GM12878 (cell line): ENCODE measurements around the gene CASK. TPM values are rescaled to one million over a fixed set of nuclear protein-coding genes. Genes with fewer than 3 reads are reported as not detected.
A peak's percentile ranks its signal among the peaks of the same experiment; 100 is the strongest.

ENCODE experiments used
- ATAC-seq: fragments of 200-7000 bp; cut with Tn5 transposase; 3 replicates; pipeline ENCODE4 v1.9.1; 2020; ENCODE audit warnings: mild to moderate bottlenecking, moderate library complexity
- BruUV-seq: library from RNA; stranded (reverse); fragments of 400-500 nt; replicated peaks from 2 replicates; lab custom pipeline; 2021; lab: Mats Ljungman, UMichigan
- CTCF ChIA-PET: fragments of 300-600 bp; sonication (Branson Sonifier 250); formaldehyde crosslinking; extraction: SDS; loops from one replicate; lab custom pipeline; 2021; ENCODE audit warnings: inconsistent platforms; lab: Yijun Ruan, JAX
- POLR2A ChIA-PET: fragments of 350-600 bp; formaldehyde crosslinking; extraction: SDS; loops from one replicate; lab custom pipeline; 2021; ENCODE audit warnings: inconsistent platforms; lab: Charles Lee
- RAD21 ChIA-PET: fragments of 300-600 bp; sonication (Branson Sonifier 250); formaldehyde crosslinking; loops from one replicate; lab custom pipeline; 2023; ENCODE audit warnings: antibody characterized with exemption; ENCODE audit not compliant: unreplicated experiment; lab: Charles Lee
- SMC1A ChIA-PET: fragments of 300-600 bp; sonication (Branson Sonifier 250); formaldehyde crosslinking; loops from one replicate; lab custom pipeline; 2023; ENCODE audit not compliant: unreplicated experiment, uncharacterized antibody; lab: Charles Lee
- DNase-seq: peaks from one replicate; pipeline ENCODE4 v3.0.0-alpha.2; 2011; ENCODE audit warnings: low read depth, low spot score
- FAIRE-seq: peaks from 3 replicates; lab custom pipeline; 2011; peaks lifted over from hg19 to GRCh38; lab: Jason Lieb, UNC
- H2AFZ ChIP-seq: 2 replicates; pipeline ENCODE4 v1.6.0; 2011; ENCODE audit warnings: low read depth, low read length, control low read depth; ENCODE audit not compliant: control insufficient read depth
- H3K27ac ChIP-seq: 2 replicates; pipeline ENCODE4 v1.5.1; 2011; ENCODE audit warnings: control low read depth; ENCODE audit not compliant: control insufficient read depth, insufficient read depth
- H3K27me3 ChIP-seq, 2 experiments: replicated peaks in 1 of 2; 2 replicates each; pipeline versions ENCODE4 v1.6.0 to v1.6.1; 2011; ENCODE audit warnings: low read length in 1 of 2; ENCODE audit not compliant: control insufficient read depth in 2 of 2, insufficient read depth in 2 of 2
- H3K36me3 ChIP-seq, 2 experiments: 2 replicates each; pipeline ENCODE4 v1.5.1; 2011; ENCODE audit warnings: low read length in 1 of 2; ENCODE audit not compliant: control insufficient read depth in 2 of 2, insufficient read depth in 2 of 2
- H3K4me1 ChIP-seq: 2 replicates; pipeline ENCODE4 v1.6.1; 2011; ENCODE audit warnings: mild to moderate bottlenecking, low read length, moderate library complexity, mixed read lengths; ENCODE audit not compliant: control insufficient read depth, insufficient read depth
- H3K4me2 ChIP-seq: 2 replicates; pipeline ENCODE4 v1.6.0; 2011; ENCODE audit warnings: control low read depth; ENCODE audit not compliant: control insufficient read depth, insufficient read depth
- H3K4me3 ChIP-seq: fragments of 200-600 bp; sonication (generic); 2 replicates; pipeline ENCODE4 v1.5.1; 2016
- H3K79me2 ChIP-seq: 2 replicates; pipeline ENCODE4 v1.6.0; 2011; ENCODE audit warnings: low read length; ENCODE audit not compliant: control insufficient read depth, insufficient read depth
- H3K9ac ChIP-seq: 2 replicates; pipeline ENCODE4 v1.8.0; 2011; ENCODE audit warnings: low read length, control low read depth, mixed read lengths; ENCODE audit not compliant: control insufficient read depth, insufficient read depth
- H3K9me3 ChIP-seq: replicated peaks from 3 replicates; pipeline ENCODE4 v1.5.1; 2011; ENCODE audit warnings: mild to moderate bottlenecking, low read length; ENCODE audit not compliant: control insufficient read depth, insufficient read depth
- H4K20me1 ChIP-seq: 2 replicates; pipeline ENCODE4 v1.6.0; 2011; ENCODE audit not compliant: control insufficient read depth, insufficient read depth
- CTCF ChIP-seq, 3 experiments: IDR thresholded peaks in 2 of 3; conservative IDR thresholded peaks in 1 of 3; 2 replicates each; pipeline ENCODE4 v1.5.1; 2011; ENCODE audit warnings: low read depth in 3 of 3, low read length in 3 of 3, mild to moderate bottlenecking in 3 of 3, control low read depth in 2 of 3, moderate library complexity in 2 of 3, inconsistent platforms in 1 of 3, mixed read lengths in 1 of 3; ENCODE audit not compliant: control insufficient read depth in 2 of 3, insufficient read depth in 1 of 3; ENCODE audit errors: extremely low read depth in 1 of 3
- E2F4 ChIP-seq: IDR thresholded peaks from 2 replicates; pipeline ENCODE4 v1.6.1; 2012; ENCODE audit warnings: low read depth, low read length, improper control_type of control experiment
- EED ChIP-seq: sonication (generic); IDR thresholded peaks from 2 replicates; pipeline ENCODE4 v1.6.1; 2016; ENCODE audit warnings: antibody characterized with exemption, low read depth
- FOXK2 ChIP-seq: fragments of 450-650 bp; IDR thresholded peaks from 2 replicates; pipeline ENCODE4 v1.6.1; 2017; ENCODE audit warnings: mild to moderate bottlenecking, moderate library complexity
- IKZF2 ChIP-seq, 2 experiments: fragments of 450-650 bp; IDR thresholded peaks; 2 replicates each; pipeline ENCODE4 v1.6.1; 2017; ENCODE audit warnings: mild to moderate bottlenecking in 2 of 2, moderate library complexity in 2 of 2
- MEF2A ChIP-seq: IDR thresholded peaks from 2 replicates; pipeline ENCODE4 v1.6.1; 2011; ENCODE audit warnings: low read depth, mild to moderate bottlenecking, low read length, moderate library complexity; ENCODE audit not compliant: insufficient read depth
- POLR2AphosphoS5 ChIP-seq: IDR thresholded peaks from 2 replicates; pipeline ENCODE4 v1.6.1; 2011; ENCODE audit warnings: mild to moderate bottlenecking, low read length, inconsistent platforms
- RAD21 ChIP-seq: IDR thresholded peaks from 2 replicates; pipeline ENCODE4 v1.6.1; 2011; ENCODE audit warnings: mild to moderate bottlenecking, low read depth, low read length, moderate library complexity; ENCODE audit not compliant: insufficient read depth
- SKIL ChIP-seq: fragments of 450-650 bp; IDR thresholded peaks from 2 replicates; pipeline ENCODE4 v1.6.1; 2017; ENCODE audit warnings: mild to moderate bottlenecking, low read depth, inconsistent platforms; ENCODE audit not compliant: poor library complexity, severe bottlenecking
- ZNF207 ChIP-seq: fragments of 450-650 bp; IDR thresholded peaks from 2 replicates; pipeline ENCODE4 v1.6.1; 2014; ENCODE audit warnings: antibody characterized with exemption, mild to moderate bottlenecking, borderline replicate concordance
- ZNF592 ChIP-seq: fragments of 450-650 bp; IDR thresholded peaks from 2 replicates; pipeline ENCODE4 v1.6.1; 2017; ENCODE audit warnings: mild to moderate bottlenecking, moderate library complexity
- WGBS: methylation state at CpG from one replicate; pipeline ENCODE4 v1.1.6; 2016; ENCODE audit warnings: low lambda C conversion rate; ENCODE audit not compliant: insufficient replicate concordance, insufficient coverage; ENCODE audit errors: missing lambda C conversion rate; 5-methylcytosine and 5-hydroxymethylcytosine counted together
- in situ Hi-C: fragments of 300-500 bp; cut with MboI; formaldehyde crosslinking; loops from 9 replicates; pipeline ENCODE4 v1.14.3; 2018; ENCODE audit warnings: mixed read lengths
- intact Hi-C: fragments of 100-400 bp; cut with micrococcal nuclease; formaldehyde crosslinking; loops from one replicate; pipeline ENCODE4 v1.14.2; 2022; ENCODE audit not compliant: unreplicated experiment
- polyA plus RNA-seq, 11 experiments: library from polyadenylated mRNA; depleted of rRNA in 4 of 11; unstranded in 6 of 11; stranded (reverse) in 5 of 11; fragments of >200 nt; fragmentation: Nextera tagmentation in 4 of 11; fragmentation: Illumina TruSeq in 1 of 11; extraction: Ambion mirVana in 4 of 11; extraction: Trizol in 1 of 11; gene quantifications; 1 replicate in 1 of 11; 2 replicates in 10 of 11; pipeline versions ENCODE4 v1.2.1 to v1.2.3, GENCODE V29; 2011 to 2016; ENCODE audit warnings: inconsistent platforms in 2 of 11, missing spikeins in 2 of 11, low read depth in 1 of 11
- total RNA-seq, 4 experiments: library from RNA; depleted of rRNA in 3 of 4; stranded (reverse); fragments of >200 nt in 3 of 4; fragmentation: Illumina TruSeq in 1 of 4; extraction: Trizol in 1 of 4; gene quantifications; 2 replicates each; pipeline versions ENCODE4 v1.2.1 to v1.2.3, GENCODE V29; 2013 to 2021

The CASK gene
- total and polyA plus RNA-seq, 10 of the 15 experiments (the other 5 are each of a cell fraction or from before 2014, with no cell fraction given), result 0.60 to 45.9 (median 4.8) TPM

GRCh38 chrX:41785685-41786084 is 137.7 kb downstream of the CASK start:
- Histone ChIP-seq H3K4me1 (no peaks in the 10 kb centered on the region), H3K36me3 (peaks cover 0 to 3% of the 10 kb centered on the region in 2 experiments; a peak in 1 of 4 replicates), H3K27ac (no peak overlapping the region), H3K4me3 (no peak overlapping the region), H3K27me3 (no peaks in the 10 kb centered on the region), H3K9ac (no peak overlapping the region), H3K9me3 (no peaks in the 10 kb centered on the region), H2AFZ (no peak overlapping the region), H3K79me2 (no peaks in the 10 kb centered on the region), H3K4me2 (no peak overlapping the region), H4K20me1 (no peaks in the 10 kb centered on the region)
- ChIA-PET SMC1A (interaction anchor here (0.7 to 1.2 kb wide), 4 partner anchors 26 to 1155 kb away, joined by 3 read pairs; no protein-coding TSS in a partner anchor), RAD21 (no interaction called here), POLR2A (interaction anchor here (0.9 kb wide), 1 partner anchor 304 kb away, joined by 3 read pairs; no protein-coding TSS in a partner anchor), CTCF (no interaction called here)
- in situ Hi-C loops, result loop anchor here (5.0 to 10.0 kb wide), 2 partner anchors 1559 to 1967 kb away; no protein-coding TSS in a partner anchor
- no peak for DNase-seq
- WGBS, result 4% methylated on average over 2 of the region's 2 CpGs
- no peak for FAIRE-seq
- peak; percentile 52 for ATAC-seq
- intact Hi-C loops, result no loop called here
- BruUV-seq, result no TSS peak
- TF ChIP-seq FOXK2 (no peak), EED (no peak), SKIL (no peak), MEF2A (no peak), E2F4 (no peak), ZNF592 (no peak), POLR2AphosphoS5 (no peak), ZNF207 (no peak), CTCF (IDR thresholded peaks at IDR 0.05 in 2 of 3, conservative IDR thresholded peaks at IDR 0.05 in 1 of 3; ENCODE audit: control insufficient read depth in 2 of 3, extremely low read depth in 1 of 3, insufficient read depth in 1 of 3, low read depth in 3 of 3, low read length in 3 of 3) (no peak), IKZF2 (IDR thresholded peaks at IDR 0.05) (no peak), RAD21 (no peak)
